ENCODE results near the gene ZNF761.
A peak's percentile ranks its signal among the peaks of the same experiment; 100 is the strongest.
"Not testable (repeated sequence)": the region's sequence is repeated elsewhere in the genome, so short reads cannot be mapped to it uniquely, and the experiment has no call there.

The ZNF761 gene

DNA sequence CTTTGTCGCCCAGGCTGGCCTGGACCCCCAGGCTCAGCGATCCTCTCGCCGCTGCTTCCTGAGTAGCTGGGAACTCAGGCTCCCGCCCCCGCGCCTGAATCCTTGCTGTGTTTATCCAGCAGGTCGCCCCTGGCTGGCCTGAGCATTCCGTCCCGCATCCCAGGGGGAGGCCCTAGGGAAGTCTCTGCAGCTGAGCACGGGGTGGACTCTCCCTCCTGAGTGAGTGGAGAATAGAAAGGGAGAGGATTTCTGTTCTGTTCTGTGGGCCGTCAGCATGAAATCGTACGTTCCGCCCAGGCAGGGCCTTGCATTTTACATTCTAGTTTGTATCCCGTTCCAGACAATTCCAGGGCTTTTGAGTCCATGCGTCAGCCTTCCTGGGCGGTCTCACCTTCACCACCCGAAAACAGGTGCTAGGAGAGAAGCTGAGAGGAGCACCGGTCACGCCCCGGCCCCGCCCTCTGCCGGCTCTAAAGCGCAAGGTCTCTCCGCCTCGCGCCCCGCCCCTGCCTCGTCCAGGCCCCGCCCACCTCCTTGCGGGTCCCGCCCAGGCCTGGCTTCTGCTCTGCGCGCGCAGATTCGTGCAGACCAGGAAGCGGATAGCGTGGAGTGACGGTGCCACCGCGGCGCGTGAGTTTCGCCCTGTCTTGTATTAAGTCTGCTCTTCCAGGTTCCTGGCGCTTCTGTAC, at the start of gene ZNF761:
Gene ZNF761, plus strand, starts transcription at position 586 of the 689 bp plus-strand sequence. CDS start 15,285 bp downstream, outside the sequence.
- Mint-ChIP-seq H3K4me3 (peak within 1 kb of the TSS; percentile 93), H3K4me1 (peaks cover 16% of the 10 kb centered on the region), H3K27me3 (no peaks in the 10 kb centered on the region), H3K27ac (peak within 1 kb of the TSS; percentile 92), H3K36me3 (ENCODE audit: low read depth) (peaks cover 38% of the 10 kb centered on the region), H3K9me3 (peaks cover 13% of the 10 kb centered on the region)
- DNase-seq (peak; percentile 98), ATAC-seq (peak; percentile 99)

GRCh38 chr19:53388168-53388567, 43.6 kb upstream of the ZNF761 start:
- no peak for ATAC-seq
- no peaks in the 10 kb centered on the region for H3K27me3 Mint-ChIP-seq
- H3K36me3 Mint-ChIP-seq (ENCODE audit: low read depth), result peaks cover 55% of the 10 kb centered on the region
- no peak overlapping the region for H3K27ac Mint-ChIP-seq
- H3K9me3 Mint-ChIP-seq, result peaks cover 53% of the 10 kb centered on the region
- H3K4me1 Mint-ChIP-seq, result no peaks in the 10 kb centered on the region
- no peak overlapping the region for H3K4me3 Mint-ChIP-seq
- no peak for DNase-seq

DNA sequence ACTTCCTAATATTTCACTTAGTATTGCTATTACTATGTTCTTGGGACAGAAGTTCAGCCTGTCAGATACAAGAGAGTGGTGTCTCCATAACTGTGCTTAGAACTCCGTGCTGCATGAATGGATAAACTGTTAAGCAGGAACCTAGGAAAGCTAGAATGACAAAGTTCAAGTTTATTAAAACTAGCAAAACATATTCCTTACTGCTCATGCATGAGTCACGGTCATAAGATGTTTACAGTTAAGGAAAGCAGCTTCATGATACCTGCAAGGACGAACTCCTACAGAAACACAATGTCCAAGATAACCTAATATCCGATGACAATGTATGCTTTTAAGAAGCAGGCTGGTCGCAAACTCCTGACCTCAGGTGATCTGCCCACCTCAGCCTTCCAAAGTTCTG, 42.9 kb upstream of the ZNF761 start:
- Mint-ChIP-seq H3K36me3 (ENCODE audit: low read depth) (peaks cover 54% of the 10 kb centered on the region), H3K4me1 (peaks cover 2% of the 10 kb centered on the region), H3K27me3 (no peaks in the 10 kb centered on the region), H3K4me3 (no peak overlapping the region), H3K27ac (no peak overlapping the region), H3K9me3 (peaks cover 51% of the 10 kb centered on the region)
- no peak for ATAC-seq
- no peak for DNase-seq

- Mint-ChIP-seq H3K9me3 (peaks cover 48% of the 10 kb centered on the region), H3K4me1 (peaks cover 3% of the 10 kb centered on the region)
- no peak for ATAC-seq
Observed at GRCh38 chr19:53389571-53389970, 42.2 kb upstream of the ZNF761 start.

GRCh38 chr19:53389978-53390377, 41.8 kb upstream of the ZNF761 start:
- Mint-ChIP-seq H3K27me3 (no peaks in the 10 kb centered on the region), H3K4me1 (peaks cover 6% of the 10 kb centered on the region), H3K9me3 (peaks cover 44% of the 10 kb centered on the region), H3K4me3 (no peak overlapping the region), H3K27ac (no peak overlapping the region), H3K36me3 (ENCODE audit: low read depth) (peaks cover 44% of the 10 kb centered on the region)
- DNase-seq (no peak), ATAC-seq (no peak)

More at GRCh38 chr19:53389571-53389970, 42.2 kb upstream of the ZNF761 start:
- H3K36me3 Mint-ChIP-seq (ENCODE audit: low read depth), result peaks cover 48% of the 10 kb centered on the region
- no peaks in the 10 kb centered on the region for H3K27me3 Mint-ChIP-seq
- no peak overlapping the region for H3K27ac Mint-ChIP-seq
- no peak for DNase-seq
- H3K4me3 Mint-ChIP-seq, result no peak overlapping the region

- H3K9me3 Mint-ChIP-seq, result peaks cover 18% of the 10 kb centered on the region
- H3K36me3 Mint-ChIP-seq (ENCODE audit: low read depth), result peaks cover 29% of the 10 kb centered on the region
- DNase-seq (peak; percentile 2), ATAC-seq (no peak)
- H3K27ac Mint-ChIP-seq, result no peak overlapping the region
- H3K27me3 Mint-ChIP-seq, result no peaks in the 10 kb centered on the region
- peaks cover 24% of the 10 kb centered on the region for H3K4me1 Mint-ChIP-seq
- peak overlapping the region; percentile 95 for H3K4me3 Mint-ChIP-seq
Observed at GRCh38 chr19:53394522-53394973, 37.2 kb upstream of the ZNF761 start.

DNA sequence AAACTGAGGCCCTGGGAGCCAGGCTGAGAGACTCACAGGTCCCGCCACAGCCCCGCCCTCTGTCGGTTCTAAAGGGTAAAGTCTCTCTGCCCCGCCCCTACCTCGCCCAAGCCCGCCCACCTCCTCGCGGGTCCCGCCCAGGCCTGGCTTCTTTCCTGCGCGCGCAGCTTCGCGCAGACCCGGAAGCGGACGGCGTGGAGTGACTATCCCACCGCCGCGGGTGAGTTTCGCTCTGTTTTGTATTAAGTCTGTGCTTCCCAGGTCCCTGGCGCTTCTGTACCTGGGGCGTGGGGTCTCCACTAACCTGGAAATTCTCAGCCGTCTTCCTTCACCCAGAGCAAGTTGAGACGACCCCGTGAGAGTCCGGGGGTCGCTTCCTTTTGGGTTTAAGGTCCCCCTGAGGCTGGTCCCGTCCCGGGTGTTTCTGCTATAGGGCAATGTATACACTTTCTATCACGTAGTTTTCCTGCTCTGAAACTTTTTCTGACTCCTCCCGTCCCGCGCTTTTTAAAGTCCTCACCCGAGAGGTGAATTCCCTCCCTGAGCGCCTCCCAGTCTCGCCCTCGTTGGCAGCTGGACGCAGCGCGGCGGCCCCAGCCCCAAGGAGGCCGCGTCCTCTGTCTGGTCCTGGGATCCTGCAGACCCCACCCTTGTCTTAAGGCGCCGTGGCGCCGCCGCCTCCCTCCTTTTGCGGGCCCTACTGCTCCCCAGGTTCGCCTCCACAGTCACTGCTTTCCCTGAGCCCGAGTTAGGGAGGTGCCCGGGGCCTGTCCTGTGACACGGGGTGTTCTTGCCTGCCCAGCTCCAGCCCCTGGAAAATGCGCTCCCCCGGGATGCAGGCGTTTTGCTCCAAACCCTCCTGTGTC, 36.6 kb upstream of the ZNF761 start, which contains the start of gene ZNF765:
Gene ZNF765, plus strand, starts transcription at position 176 of the 866 bp plus-strand sequence. CDS start 2,867 bp downstream, outside the sequence.
- H3K4me3 Mint-ChIP-seq, result peak within 1 kb of the TSS; percentile 95
- H3K36me3 Mint-ChIP-seq (ENCODE audit: low read depth), result peaks cover 30% of the 10 kb centered on the region
- H3K27me3 Mint-ChIP-seq, result no peaks in the 10 kb centered on the region
- H3K9me3 Mint-ChIP-seq, result peaks cover 18% of the 10 kb centered on the region
- ATAC-seq, result peak; percentile 97
- peaks cover 24% of the 10 kb centered on the region for H3K4me1 Mint-ChIP-seq
- H3K27ac Mint-ChIP-seq, result peak within 1 kb of the TSS; percentile 87
- peak; percentile 96 for DNase-seq

DNA sequence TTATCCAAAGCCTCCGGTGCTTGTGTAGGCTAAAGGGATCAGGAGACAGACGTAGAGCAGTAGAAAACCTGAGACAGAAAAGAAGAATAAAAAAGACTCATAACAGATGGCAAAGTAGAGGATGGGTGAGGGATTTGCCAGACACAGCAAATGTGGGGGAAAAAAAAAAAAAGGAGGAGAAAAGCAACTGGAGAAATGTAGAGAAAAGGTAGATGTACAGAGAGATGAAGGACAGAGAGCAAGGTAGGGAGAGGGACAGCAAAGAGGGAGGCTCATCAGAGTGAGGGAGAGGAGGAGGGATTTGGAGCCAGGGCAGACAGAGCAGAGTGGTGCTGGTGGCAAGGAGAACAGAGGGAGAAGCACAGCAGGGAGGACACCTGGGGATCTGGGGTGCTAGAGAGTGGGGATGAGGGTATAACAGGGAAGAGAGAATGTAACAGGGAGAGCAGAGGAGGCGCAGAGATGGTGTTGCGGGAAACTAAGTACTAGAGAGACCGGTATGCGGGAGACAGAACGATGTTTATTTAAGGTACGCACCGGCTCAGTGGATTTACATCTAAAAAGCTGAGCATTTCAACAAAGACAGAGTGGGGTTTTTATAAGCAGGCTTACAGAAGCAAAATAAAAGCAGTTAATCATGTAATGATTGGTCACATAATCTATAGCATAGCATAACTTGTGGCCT, 35.8 kb upstream of the ZNF761 start:
- peaks cover 22% of the 10 kb centered on the region for H3K9me3 Mint-ChIP-seq
- not testable (repeated sequence) for H3K27me3 Mint-ChIP-seq, DNase-seq, ATAC-seq
- H3K27ac Mint-ChIP-seq, result peak overlapping the region; percentile 87
- H3K36me3 Mint-ChIP-seq (ENCODE audit: low read depth), result peaks cover 36% of the 10 kb centered on the region
- peak overlapping the region; percentile 95 for H3K4me3 Mint-ChIP-seq
- H3K4me1 Mint-ChIP-seq, result peaks cover 24% of the 10 kb centered on the region

GRCh38 chr19:53396525-53396868, 35.3 kb upstream of the ZNF761 start:
- peaks cover 38% of the 10 kb centered on the region for H3K36me3 Mint-ChIP-seq (ENCODE audit: low read depth)
- peak overlapping the region; percentile 95 for H3K4me3 Mint-ChIP-seq
- no peak for DNase-seq
- ATAC-seq, result no peak
- H3K9me3 Mint-ChIP-seq, result peaks cover 24% of the 10 kb centered on the region
- no peak overlapping the region for H3K27ac Mint-ChIP-seq
- no peaks in the 10 kb centered on the region for H3K27me3 Mint-ChIP-seq
- H3K4me1 Mint-ChIP-seq, result peaks cover 24% of the 10 kb centered on the region

GRCh38 chr19:53397918-53398317, 33.9 kb upstream of the ZNF761 start:
- Mint-ChIP-seq H3K9me3 (peaks cover 25% of the 10 kb centered on the region), H3K36me3 (ENCODE audit: low read depth) (peaks cover 52% of the 10 kb centered on the region), H3K4me1 (peaks cover 24% of the 10 kb centered on the region)
- not testable (repeated sequence) for H3K27me3 Mint-ChIP-seq, DNase-seq, H3K27ac Mint-ChIP-seq, H3K4me3 Mint-ChIP-seq, ATAC-seq

GRCh38 chr19:53409505-53410204, 22.1 kb upstream of the ZNF761 start:
- DNase-seq (no peak), ATAC-seq (no peak)
- H3K4me3 Mint-ChIP-seq, result no peak overlapping the region
- no peak overlapping the region for H3K27ac Mint-ChIP-seq
- H3K9me3 Mint-ChIP-seq, result peaks cover 70% of the 10 kb centered on the region
- H3K36me3 Mint-ChIP-seq (ENCODE audit: low read depth), result peaks cover 85% of the 10 kb centered on the region
- no peaks in the 10 kb centered on the region for H3K27me3 Mint-ChIP-seq
- no peaks in the 10 kb centered on the region for H3K4me1 Mint-ChIP-seq

DNA sequence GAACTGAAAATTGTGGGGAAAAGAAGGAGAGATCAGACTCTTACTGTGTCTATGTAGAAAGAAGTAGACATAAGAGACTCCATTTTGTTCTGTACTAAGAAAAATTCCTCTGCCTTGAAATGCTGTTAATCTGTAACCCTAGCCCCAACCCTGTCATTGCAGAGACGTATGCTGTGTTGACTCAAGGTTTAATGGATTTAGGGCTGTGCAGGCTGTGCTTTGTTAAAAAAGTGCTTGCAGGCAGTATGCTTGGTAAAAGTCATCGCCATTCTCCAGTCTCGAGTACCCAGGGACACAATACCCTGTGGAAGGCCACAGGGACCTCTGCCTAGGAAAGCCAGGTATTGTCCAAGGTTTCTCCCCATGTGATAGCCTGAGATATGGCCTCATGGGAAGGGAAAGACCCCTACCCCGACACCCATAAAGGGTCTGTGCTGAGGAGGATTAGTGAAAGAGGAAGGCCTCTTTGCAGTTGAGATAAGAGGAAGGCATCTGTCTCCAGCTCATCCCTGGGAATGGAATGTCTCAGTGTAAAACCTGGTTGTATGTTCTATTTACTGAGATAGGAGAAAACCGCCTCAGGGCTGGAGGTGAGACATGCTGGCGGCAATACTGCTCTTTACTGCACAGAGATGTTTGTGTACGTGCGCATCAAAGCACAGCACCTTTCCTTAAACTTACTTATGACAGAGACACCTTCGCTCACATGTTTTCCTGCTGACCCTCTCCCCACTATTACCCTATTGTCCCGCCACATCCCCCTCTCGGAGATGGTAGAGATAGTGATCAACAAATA, 11.1 kb upstream of the ZNF761 start:
- H3K4me1 Mint-ChIP-seq; H3K36me3 Mint-ChIP-seq (ENCODE audit: low read depth); H3K27me3 Mint-ChIP-seq; H3K27ac Mint-ChIP-seq; ATAC-seq; H3K4me3 Mint-ChIP-seq; DNase-seq: not testable (repeated sequence)
- peaks cover 25% of the 10 kb centered on the region for H3K9me3 Mint-ChIP-seq

DNA sequence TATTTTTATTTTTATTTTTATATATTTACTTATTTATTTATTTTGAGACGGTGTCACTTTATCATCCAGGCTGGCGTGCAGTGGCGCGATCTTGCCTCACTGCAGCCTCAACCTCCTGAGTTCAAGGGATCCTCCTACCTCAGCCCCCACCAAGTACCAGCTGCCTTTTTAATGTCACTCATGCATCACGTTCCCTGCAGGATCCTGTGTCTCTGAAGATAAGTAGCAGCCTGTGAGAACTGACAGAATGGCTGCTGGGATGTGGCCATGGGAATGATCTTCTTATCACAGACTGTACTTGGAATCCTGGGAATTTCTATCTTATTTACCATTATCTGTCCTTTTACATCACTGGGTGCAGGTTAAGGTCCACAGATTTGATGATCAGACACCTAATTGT, 9.2 kb upstream of the ZNF761 start:
- Mint-ChIP-seq H3K27me3 (no peaks in the 10 kb centered on the region), H3K36me3 (ENCODE audit: low read depth) (peaks cover 4% of the 10 kb centered on the region), H3K4me3 (no peak overlapping the region), H3K27ac (no peak overlapping the region), H3K4me1 (no peaks in the 10 kb centered on the region), H3K9me3 (peaks cover 16% of the 10 kb centered on the region)
- DNase-seq (no peak), ATAC-seq (no peak)

Measured in activated naive CD8-positive, alpha-beta T cell treated with anti-CD3 and anti-CD28 coated beads, Interleukin-2, amount 50 U/mL, for 24 hours (primary cell).